ENCODE results near the gene SMPD3.

DNA sequence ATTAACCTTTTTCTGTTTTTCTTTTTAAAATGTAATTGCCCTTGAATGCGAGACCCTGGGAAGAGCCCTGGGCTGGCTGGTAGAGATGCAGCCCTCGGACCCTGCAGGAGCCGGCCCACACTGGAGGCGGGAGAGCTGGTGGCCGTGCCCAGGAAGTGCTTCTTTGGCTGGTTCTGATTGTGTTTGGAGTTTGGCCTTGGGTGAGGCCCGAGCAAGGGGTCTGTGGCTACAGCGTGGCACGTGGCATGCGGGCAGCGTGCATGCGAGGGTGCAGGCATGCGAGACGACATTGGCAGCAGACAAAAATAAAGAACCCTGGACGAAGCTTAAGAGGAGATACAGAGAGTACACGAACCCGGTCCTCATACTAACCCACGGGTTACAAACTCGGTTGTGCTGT lies 87.8 kb downstream of the SMPD3 start:
- no peak for TF ChIP-seq POLR2A (IDR thresholded peaks at IDR 0.05)
- TF ChIP-seq, protein P1, sequence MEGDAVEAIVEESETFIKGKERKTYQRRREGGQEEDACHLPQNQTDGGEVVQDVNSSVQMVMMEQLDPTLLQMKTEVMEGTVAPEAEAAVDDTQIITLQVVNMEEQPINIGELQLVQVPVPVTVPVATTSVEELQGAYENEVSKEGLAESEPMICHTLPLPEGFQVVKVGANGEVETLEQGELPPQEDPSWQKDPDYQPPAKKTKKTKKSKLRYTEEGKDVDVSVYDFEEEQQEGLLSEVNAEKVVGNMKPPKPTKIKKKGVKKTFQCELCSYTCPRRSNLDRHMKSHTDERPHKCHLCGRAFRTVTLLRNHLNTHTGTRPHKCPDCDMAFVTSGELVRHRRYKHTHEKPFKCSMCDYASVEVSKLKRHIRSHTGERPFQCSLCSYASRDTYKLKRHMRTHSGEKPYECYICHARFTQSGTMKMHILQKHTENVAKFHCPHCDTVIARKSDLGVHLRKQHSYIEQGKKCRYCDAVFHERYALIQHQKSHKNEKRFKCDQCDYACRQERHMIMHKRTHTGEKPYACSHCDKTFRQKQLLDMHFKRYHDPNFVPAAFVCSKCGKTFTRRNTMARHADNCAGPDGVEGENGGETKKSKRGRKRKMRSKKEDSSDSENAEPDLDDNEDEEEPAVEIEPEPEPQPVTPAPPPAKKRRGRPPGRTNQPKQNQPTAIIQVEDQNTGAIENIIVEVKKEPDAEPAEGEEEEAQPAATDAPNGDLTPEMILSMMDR (IDR thresholded peaks at IDR 0.05) = no peak

All from sigmoid colon (tissue), 3 donors.